HCT116 (cell line): ENCODE results near the gene ADIRF. TPM values are rescaled to one million over a fixed set of nuclear protein-coding genes. Genes with fewer than 3 reads are reported as not detected.

ENCODE experiments used
- ATAC-seq: fragments of 200-7000 bp; cut with Tn5 transposase; 2 replicates; pipeline ENCODE4 v1.9.1; 2020; ENCODE audit warnings: mild to moderate bottlenecking, moderate library complexity
- BruUV-seq: library from RNA; stranded (reverse); fragments of 400-500 nt; replicated peaks from 2 replicates; lab custom pipeline; 2021; lab: Mats Ljungman, UMichigan
- CTCF ChIA-PET: fragments of 300-600 bp; sonication (Branson Sonifier 250); formaldehyde crosslinking; loops from one replicate; lab custom pipeline; 2021; ENCODE audit warnings: antibody characterized with exemption; lab: Charles Lee
- POLR2A ChIA-PET: fragments of 300-600, 350-600 bp; sonication (Branson Sonifier 250); formaldehyde crosslinking; loops from one replicate; lab custom pipeline; 2021; ENCODE audit warnings: antibody characterized with exemption; lab: Charles Lee
- RAD21 ChIA-PET, 2 experiments: fragments of 300-600 bp; sonication (Branson Sonifier 250); formaldehyde crosslinking; loops; one replicate each; lab custom pipeline; 2023; ENCODE audit warnings: low total read pairs in 2 of 2; ENCODE audit not compliant: uncharacterized antibody in 2 of 2, unreplicated experiment in 2 of 2, low non-redundant PET in 1 of 2; lab: Charles Lee
- DNase-seq: peaks from one replicate; pipeline ENCODE4 v3.0.0-alpha.2; 2010; ENCODE audit warnings: low read depth, low spot score
- H2AFZ ChIP-seq: fragments of 200-600 bp; shearing (Covaris generic), sonication (generic); 2 replicates; pipeline ENCODE4 v1.6.1; 2017; ENCODE audit warnings: low read depth, mixed run types, mixed read lengths, antibody characterized with exemption, low read length; ENCODE audit not compliant: poor library complexity, severe bottlenecking
- H3K27ac ChIP-seq: 2 replicates; pipeline ENCODE4 v1.5.1; 2012; ENCODE audit warnings: low read depth, low read length
- H3K27me3 ChIP-seq: fragments of 200-600 bp; sonication (generic); 2 replicates; pipeline ENCODE4 v1.6.1; 2016; ENCODE audit warnings: mixed run types, low read length, mixed read lengths; ENCODE audit not compliant: insufficient read depth
- H3K36me3 ChIP-seq, 2 experiments: fragments of 200-500 bp in 1 of 2; fragments of 200-600 bp in 1 of 2; sonication (Bioruptor generic) in 1 of 2; sonication (generic) in 1 of 2; 2 replicates each; pipeline versions ENCODE4 v1.5.1 to v1.6.1; 2014 to 2016; ENCODE audit warnings: low read length in 2 of 2, inconsistent platforms in 1 of 2, mixed read lengths in 1 of 2, mixed run types in 1 of 2; ENCODE audit not compliant: insufficient read depth in 2 of 2, control insufficient read depth in 1 of 2
- H3K4me1 ChIP-seq, 2 experiments: fragments of 200-600 bp in 1 of 2; sonication (generic) in 1 of 2; 2 replicates each; pipeline versions ENCODE4 v1.5.1 to v1.6.1; 2012 to 2017; ENCODE audit warnings: low read length in 2 of 2, inconsistent platforms in 1 of 2, mild to moderate bottlenecking in 1 of 2, mixed read lengths in 1 of 2, mixed run types in 1 of 2, moderate library complexity in 1 of 2; ENCODE audit not compliant: insufficient read depth in 2 of 2, control insufficient read depth in 1 of 2
- H3K4me2 ChIP-seq: fragments of 200-600 bp; sonication (generic); 2 replicates; pipeline ENCODE4 v1.6.1; 2017; ENCODE audit warnings: mixed run types, low read length, mixed read lengths
- H3K4me3 ChIP-seq, 2 experiments: fragments of 200-600 bp in 1 of 2; sonication (generic) in 1 of 2; replicated peaks in 1 of 2; 2 replicates each; pipeline ENCODE4 v1.5.1; 2011 to 2016; ENCODE audit warnings: low read length in 2 of 2, control low read depth in 1 of 2, low read depth in 1 of 2, mild to moderate bottlenecking in 1 of 2, mixed read lengths in 1 of 2, mixed run types in 1 of 2
- H3K79me2 ChIP-seq: fragments of 200-600 bp; sonication (generic); 2 replicates; pipeline ENCODE4 v1.6.1; 2017; ENCODE audit warnings: mild to moderate bottlenecking, mixed run types, low read length, moderate library complexity, mixed read lengths; ENCODE audit not compliant: insufficient read depth
- H3K9ac ChIP-seq: fragments of 200-600 bp; sonication (generic); 2 replicates; pipeline ENCODE4 v1.6.1; 2016; ENCODE audit warnings: low read length, mixed read lengths
- H3K9me2 ChIP-seq: fragments of 200-600 bp; sonication (generic), shearing (Covaris generic); 2 replicates; pipeline ENCODE4 v1.6.1; 2017; ENCODE audit warnings: mixed run types, mild to moderate bottlenecking, moderate library complexity; ENCODE audit not compliant: insufficient read depth
- H3K9me3 ChIP-seq, 2 experiments: fragments of 200-500 bp in 1 of 2; fragments of 200-600 bp in 1 of 2; sonication (Bioruptor generic) in 1 of 2; sonication (generic) in 1 of 2; 2 replicates each; pipeline ENCODE4 v1.6.1; 2014 to 2017; ENCODE audit warnings: low read length in 2 of 2, mixed read lengths in 2 of 2, inconsistent platforms in 1 of 2, low read depth in 1 of 2, mild to moderate bottlenecking in 1 of 2, mixed run types in 1 of 2, moderate library complexity in 1 of 2; ENCODE audit not compliant: control insufficient read depth in 1 of 2, insufficient read depth in 1 of 2
- H4K20me1 ChIP-seq: fragments of 200-600 bp; sonication (generic), shearing (Covaris generic); 2 replicates; pipeline ENCODE4 v1.6.1; 2017; ENCODE audit warnings: mixed run types, mild to moderate bottlenecking, moderate library complexity; ENCODE audit not compliant: insufficient read depth
- CEBPB ChIP-seq: IDR thresholded peaks from 2 replicates; pipeline ENCODE4 v1.6.1; 2012; ENCODE audit warnings: low read depth
- EZH2 ChIP-seq: fragments of 200-600 bp; sonication (generic); IDR thresholded peaks from 2 replicates; pipeline ENCODE4 v1.6.1; 2017; ENCODE audit warnings: antibody characterized with exemption, mixed run types
- JUND ChIP-seq: IDR thresholded peaks from 2 replicates; pipeline ENCODE4 v1.6.1; 2012
- POLR2A ChIP-seq: IDR thresholded peaks from 2 replicates; pipeline ENCODE4 v1.7.0; 2011; ENCODE audit warnings: borderline replicate concordance; ENCODE audit not compliant: insufficient read depth, insufficient read length; ENCODE audit errors: extremely low read depth
- POLR2AphosphoS5 ChIP-seq: IDR thresholded peaks from 2 replicates; pipeline ENCODE4 v1.6.1; 2011; ENCODE audit warnings: mild to moderate bottlenecking, low read depth, low read length, moderate library complexity
- RAD21 ChIP-seq: IDR thresholded peaks from 2 replicates; pipeline ENCODE4 v1.6.1; 2012; ENCODE audit warnings: low read depth, mild to moderate bottlenecking
- intact Hi-C: fragments of 100-400 bp; cut with micrococcal nuclease; formaldehyde crosslinking; loops from 2 replicates; pipeline ENCODE4 v1.10.0; 2022
- total RNA-seq: library from RNA; stranded (reverse); gene quantifications from one replicate; pipeline ENCODE4 v1.2.1, GENCODE V29; 2021; ENCODE audit not compliant: unreplicated experiment

The ADIRF gene
- total RNA-seq, 1 experiment from 2014 or later = 448 TPM

DNA sequence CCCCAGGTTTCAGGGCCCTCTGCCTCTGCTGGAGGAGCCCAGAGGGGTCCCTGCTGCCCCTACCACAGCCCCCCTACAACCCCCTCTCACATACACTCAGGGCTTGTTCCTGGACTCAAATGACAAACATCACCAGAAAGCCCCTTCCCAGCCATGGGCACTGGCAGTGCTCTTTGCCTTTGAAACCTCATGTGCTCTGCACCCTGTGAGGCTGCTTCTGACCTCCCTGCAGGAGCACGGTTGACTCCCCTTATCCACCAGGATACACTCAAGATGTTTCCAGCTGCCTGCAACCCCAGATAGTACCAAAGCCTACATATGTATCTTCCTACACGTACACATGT, 3.5 kb upstream of the ADIRF start:
- peaks cover 28% of the 10 kb centered on the region for H3K79me2 ChIP-seq
- peak overlapping the region; percentile 3 for H3K4me2 ChIP-seq
- TF ChIP-seq POLR2AphosphoS5 (peak; percentile 23; the same call in 1 of the 2 replicates), JUND (no peak), RAD21 (no peak), CEBPB (no peak)
- CTCF ChIA-PET = no interaction called here
- DNase-seq = no peak
- 0 out of 4 replicates have a peak, but pooled peaks cover 0 to 5% of the 10 kb centered on the region in 2 experiments for H3K36me3 ChIP-seq
- RAD21 ChIA-PET = interaction anchor here in 1 of 2 experiments (0.6 kb wide), 1 partner anchor 26 kb away, joined by 3 read pairs; no protein-coding TSS in a partner anchor
- H3K27ac ChIP-seq = no peak overlapping the region
- no peak overlapping the region for H3K4me3 ChIP-seq
- no peaks in the 10 kb centered on the region for H3K9me2 ChIP-seq
- no peaks in the 10 kb centered on the region for H3K27me3 ChIP-seq
- H2AFZ ChIP-seq = no peak overlapping the region
- intact Hi-C loops = loop anchor here (5.0 kb wide), 1 partner anchor 253 kb away; no protein-coding TSS in a partner anchor
- no TSS peak for BruUV-seq
- ATAC-seq = no peak
- H3K4me1 ChIP-seq = peaks cover 57 to 83% of the 10 kb centered on the region in 2 experiments
- H4K20me1 ChIP-seq = no peaks in the 10 kb centered on the region
- H3K9me3 ChIP-seq = no peaks in the 10 kb centered on the region
- H3K9ac ChIP-seq = peak overlapping the region; percentile 13
- POLR2A ChIA-PET = interaction anchor here (0.7 kb wide), 1 partner anchor 21 kb away, joined by 3 read pairs; no protein-coding TSS in a partner anchor

- H3K27me3 ChIP-seq = no peaks in the 10 kb centered on the region
- TF ChIP-seq POLR2A (no peak), EZH2 (no peak), POLR2AphosphoS5 (peak; percentile 1; the same call in 1 of the 2 replicates)
- H3K9me2 ChIP-seq = no peaks in the 10 kb centered on the region
- no peak for DNase-seq
- H3K4me2 ChIP-seq = peak overlapping the region; percentile 90
- 0 out of 4 replicates have a peak, but pooled peaks cover 0 to 5% of the 10 kb centered on the region in 2 experiments for H3K36me3 ChIP-seq
- peaks cover 47 to 82% of the 10 kb centered on the region in 2 experiments for H3K4me1 ChIP-seq
- ATAC-seq = no peak
- peak overlapping the region; percentile 98 for H3K9ac ChIP-seq
- peak overlapping the region; percentile 95 for H3K27ac ChIP-seq
- CTCF ChIA-PET = interaction anchor here (0.7 to 1.8 kb wide), 14 partner anchors 8 to 377 kb away, joined by 3 to 10 read pairs (median 4); partner anchors contain the start of gene SNCG
- no peak overlapping the region for H2AFZ ChIP-seq
- H3K79me2 ChIP-seq = peaks cover 35% of the 10 kb centered on the region
- H3K9me3 ChIP-seq = no peaks in the 10 kb centered on the region
- RAD21 ChIA-PET = interaction anchor here in 1 of 2 experiments (0.7 to 1.0 kb wide), 2 partner anchors 20 to 210 kb away, joined by 5 read pairs; partner anchors contain the start of gene BMPR1A
- no TSS peak for BruUV-seq
- intact Hi-C loops = loop anchor here (1.0 to 2.0 kb wide), 2 partner anchors 27 to 278 kb away; no protein-coding TSS in a partner anchor
- POLR2A ChIA-PET = interaction anchor here (0.7 to 5.8 kb wide), 6 partner anchors 8 to 137 kb away, joined by 3 to 58 read pairs (median 3); partner anchors contain the start of genes MMRN2 and SNCG
- no peaks in the 10 kb centered on the region for H4K20me1 ChIP-seq
- no peak overlapping the region; a peak in 1 of 4 replicates for H3K4me3 ChIP-seq
Measured at GRCh38 chr10:86965986-86966654, 2.2 kb upstream of the ADIRF start.
